ENCODE results near the gene ZNF17.
"Not testable (repeated sequence)": the region's sequence is repeated elsewhere in the genome, so short reads cannot be mapped to it uniquely, and the experiment has no call there.

ZNF17 gene

DNA sequence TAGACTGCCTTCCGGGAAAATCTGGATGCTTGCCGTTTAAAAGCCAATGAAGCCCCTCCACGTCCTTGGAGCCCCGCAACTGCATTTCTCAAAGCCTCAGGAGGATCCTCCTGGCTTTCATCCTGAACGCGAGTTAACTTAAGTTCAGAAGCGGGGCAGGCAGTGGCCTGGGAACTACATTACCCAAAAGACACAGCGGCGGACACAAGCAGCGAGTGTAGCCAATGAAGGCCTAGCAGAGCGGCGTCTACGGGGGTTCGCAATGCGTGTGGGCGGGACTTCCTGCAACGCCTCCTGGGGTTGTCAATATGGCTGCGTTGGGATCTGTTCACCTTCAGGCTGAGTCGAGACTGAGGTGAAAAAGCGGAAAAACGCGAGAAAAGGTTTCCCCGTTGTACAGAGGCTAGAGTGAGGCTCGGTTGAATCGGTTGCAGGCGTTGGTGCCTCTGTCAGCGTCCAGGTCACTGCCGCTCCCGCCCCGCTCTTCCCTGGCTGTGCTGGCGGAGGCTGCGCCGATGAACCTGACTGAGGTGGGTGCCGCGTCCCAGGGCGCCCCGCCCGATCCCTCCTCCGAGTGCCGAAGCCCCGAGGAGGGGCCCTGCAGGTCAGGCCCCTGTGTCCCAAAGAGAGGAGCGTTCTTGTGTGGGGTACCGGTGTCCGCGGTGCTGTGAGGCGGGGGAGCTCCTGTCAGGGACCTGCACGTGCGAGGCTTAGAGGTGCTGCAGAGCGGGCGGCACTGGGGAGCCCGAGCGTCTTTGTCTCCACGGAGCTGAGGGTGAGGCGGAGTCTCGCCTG lies at the start of gene ZNF17:
ZNF17 (plus strand) TSS at position 285 of the 795 bp plus-strand sequence. CDS start 2,455 bp downstream, outside the sequence.
- TF ChIP-seq, protein P1, sequence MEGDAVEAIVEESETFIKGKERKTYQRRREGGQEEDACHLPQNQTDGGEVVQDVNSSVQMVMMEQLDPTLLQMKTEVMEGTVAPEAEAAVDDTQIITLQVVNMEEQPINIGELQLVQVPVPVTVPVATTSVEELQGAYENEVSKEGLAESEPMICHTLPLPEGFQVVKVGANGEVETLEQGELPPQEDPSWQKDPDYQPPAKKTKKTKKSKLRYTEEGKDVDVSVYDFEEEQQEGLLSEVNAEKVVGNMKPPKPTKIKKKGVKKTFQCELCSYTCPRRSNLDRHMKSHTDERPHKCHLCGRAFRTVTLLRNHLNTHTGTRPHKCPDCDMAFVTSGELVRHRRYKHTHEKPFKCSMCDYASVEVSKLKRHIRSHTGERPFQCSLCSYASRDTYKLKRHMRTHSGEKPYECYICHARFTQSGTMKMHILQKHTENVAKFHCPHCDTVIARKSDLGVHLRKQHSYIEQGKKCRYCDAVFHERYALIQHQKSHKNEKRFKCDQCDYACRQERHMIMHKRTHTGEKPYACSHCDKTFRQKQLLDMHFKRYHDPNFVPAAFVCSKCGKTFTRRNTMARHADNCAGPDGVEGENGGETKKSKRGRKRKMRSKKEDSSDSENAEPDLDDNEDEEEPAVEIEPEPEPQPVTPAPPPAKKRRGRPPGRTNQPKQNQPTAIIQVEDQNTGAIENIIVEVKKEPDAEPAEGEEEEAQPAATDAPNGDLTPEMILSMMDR (IDR thresholded peaks at IDR 0.05; ENCODE audit: insufficient read depth, low read depth, low read length, missing control alignments), result no peak
- peak within 1 kb of the TSS; percentile 64 for H3K4me3 ChIP-seq (ENCODE audit: low read length)
- DNase-seq (ENCODE audit: low read depth), result peak; percentile 97

DNA sequence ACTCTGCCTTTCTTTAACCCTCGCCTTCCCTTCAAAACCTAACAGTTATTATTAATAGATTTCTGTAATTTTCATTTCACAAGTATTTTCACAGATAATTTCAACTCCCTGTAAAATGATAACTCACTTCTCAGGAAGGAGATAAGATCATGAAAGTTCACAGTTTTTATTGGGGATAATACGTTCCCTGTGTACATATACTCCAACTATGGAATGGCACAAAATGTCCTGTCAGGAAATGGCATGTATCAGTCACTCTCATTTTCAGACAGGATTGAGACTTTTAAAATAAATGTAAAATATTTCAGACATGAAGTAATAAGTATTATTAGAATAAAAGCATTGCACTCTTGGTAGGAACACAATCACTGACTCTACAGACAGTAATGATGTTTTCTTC lies 48.5 kb upstream of the ZNF17 start:
- H3K4me3 ChIP-seq (ENCODE audit: low read length), result peak overlapping the region; percentile 78
- TF ChIP-seq, protein P1 (IDR thresholded peaks at IDR 0.05; ENCODE audit: insufficient read depth, low read depth, low read length, missing control alignments), result no peak

DNA sequence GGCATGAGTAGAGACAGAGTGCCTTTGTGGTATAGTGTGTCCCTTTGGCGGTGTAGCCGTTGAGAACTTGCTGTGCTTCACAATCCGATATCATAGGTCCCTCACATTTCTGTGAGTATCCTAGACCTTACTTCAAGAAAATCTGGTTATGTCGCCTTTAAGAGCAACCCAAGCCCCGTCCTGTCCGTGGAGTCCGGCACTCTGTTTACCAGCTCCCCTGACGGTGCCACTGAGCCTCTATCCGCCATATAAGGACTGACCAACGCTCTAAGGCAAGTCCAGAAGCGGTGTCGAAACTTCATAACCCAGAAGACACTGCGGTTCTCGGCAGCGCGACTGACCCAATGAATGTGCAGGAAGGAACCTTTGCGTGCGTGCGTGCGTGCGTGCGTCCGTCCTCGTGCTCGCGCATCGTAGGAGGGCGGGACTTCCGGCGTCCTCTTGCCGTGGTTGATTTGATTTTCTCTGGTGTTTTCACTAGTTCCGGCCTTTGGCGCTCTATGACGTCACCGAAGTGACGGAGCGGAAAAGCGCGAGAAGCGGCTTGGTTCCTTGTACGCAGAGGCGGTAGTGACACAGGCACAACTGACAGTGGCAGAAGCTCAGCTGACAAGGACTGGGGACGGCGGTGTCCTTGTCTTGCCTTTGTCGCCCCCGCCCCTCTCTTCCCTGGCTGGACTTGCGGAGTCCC lies 47.8 kb upstream of the ZNF17 start, which contains the start of the genes TRAPPC2B and ZNF547:
TRAPPC2B (plus strand) TSS at position 555 of the 691 bp plus-strand sequence. CDS start 1,283 bp downstream, outside the sequence.
ZNF547 (plus strand) TSS at position 555 of the 691 bp plus-strand sequence. CDS start 5,005 bp downstream, outside the sequence.
- TF ChIP-seq, protein P1 (IDR thresholded peaks at IDR 0.05; ENCODE audit: insufficient read depth, low read depth, low read length, missing control alignments), result no peak
- peak; percentile 100 for DNase-seq (ENCODE audit: low read depth)
- peak within 1 kb of the TSS; percentile 78 for H3K4me3 ChIP-seq (ENCODE audit: low read length)

More for the DNA sequence above, 48.5 kb upstream of the ZNF17 start:
- DNase-seq (ENCODE audit: low read depth), result no peak

- DNase-seq (ENCODE audit: low read depth), result peak; percentile 9
- peak overlapping the region; percentile 78 for H3K4me3 ChIP-seq (ENCODE audit: low read length)
- TF ChIP-seq, protein P1 (IDR thresholded peaks at IDR 0.05; ENCODE audit: insufficient read depth, low read depth, low read length, missing control alignments), result no peak
These were observed 47.2 kb upstream of the ZNF17 start for GRCh38 chr19:57363688-57364181.

GRCh38 chr19:57366776-57367175 lies 44.2 kb upstream of the ZNF17 start:
- no peak overlapping the region for H3K4me3 ChIP-seq (ENCODE audit: low read length)
- TF ChIP-seq, protein P1 (IDR thresholded peaks at IDR 0.05; ENCODE audit: insufficient read depth, low read depth, low read length, missing control alignments), result no peak
- DNase-seq (ENCODE audit: low read depth), result no peak

GRCh38 chr19:57374179-57374578 lies 36.8 kb upstream of the ZNF17 start:
- no peak overlapping the region for H3K4me3 ChIP-seq (ENCODE audit: low read length)
- TF ChIP-seq, protein P1 (IDR thresholded peaks at IDR 0.05; ENCODE audit: insufficient read depth, low read depth, low read length, missing control alignments), result no peak
- DNase-seq (ENCODE audit: low read depth), result no peak

DNA sequence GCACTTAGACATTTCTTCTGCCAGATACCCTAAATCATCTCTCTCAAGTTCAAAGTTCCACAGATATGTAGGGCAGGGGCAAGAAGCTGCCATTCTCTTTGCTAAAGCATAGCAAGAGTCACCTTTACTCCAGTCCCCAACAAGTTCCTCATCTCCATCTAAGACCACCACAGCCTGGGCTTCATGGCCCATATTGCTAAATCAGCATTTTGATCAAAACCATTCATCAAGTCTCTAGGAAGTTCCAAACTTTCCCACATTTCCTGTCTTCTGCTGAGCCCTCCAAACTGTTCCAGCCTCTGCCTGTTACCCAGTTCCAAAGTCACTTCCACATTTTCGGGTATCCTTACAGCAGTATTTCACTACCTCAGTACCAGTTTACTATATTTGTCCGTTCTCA lies 36.3 kb upstream of the ZNF17 start:
- not testable (repeated sequence) for DNase-seq (ENCODE audit: low read depth); H3K4me3 ChIP-seq (ENCODE audit: low read length)
